NOMO-1 treated with dmso at 0.1 percent for 144 hours (cell line): ENCODE results near the gene MRPL36.
A peak's percentile ranks its signal among the peaks of the same experiment; 100 is the strongest.
"Not testable (repeated sequence)": the region's sequence is repeated elsewhere in the genome, so short reads cannot be mapped to it uniquely, and the experiment has no call there.

Experiments used
- DNase-seq: peaks from one replicate; lab custom pipeline; 2025; ENCODE audit not compliant: unreplicated experiment; lab: John Stamatoyannopoulos, UW

Gene MRPL36

DNA sequence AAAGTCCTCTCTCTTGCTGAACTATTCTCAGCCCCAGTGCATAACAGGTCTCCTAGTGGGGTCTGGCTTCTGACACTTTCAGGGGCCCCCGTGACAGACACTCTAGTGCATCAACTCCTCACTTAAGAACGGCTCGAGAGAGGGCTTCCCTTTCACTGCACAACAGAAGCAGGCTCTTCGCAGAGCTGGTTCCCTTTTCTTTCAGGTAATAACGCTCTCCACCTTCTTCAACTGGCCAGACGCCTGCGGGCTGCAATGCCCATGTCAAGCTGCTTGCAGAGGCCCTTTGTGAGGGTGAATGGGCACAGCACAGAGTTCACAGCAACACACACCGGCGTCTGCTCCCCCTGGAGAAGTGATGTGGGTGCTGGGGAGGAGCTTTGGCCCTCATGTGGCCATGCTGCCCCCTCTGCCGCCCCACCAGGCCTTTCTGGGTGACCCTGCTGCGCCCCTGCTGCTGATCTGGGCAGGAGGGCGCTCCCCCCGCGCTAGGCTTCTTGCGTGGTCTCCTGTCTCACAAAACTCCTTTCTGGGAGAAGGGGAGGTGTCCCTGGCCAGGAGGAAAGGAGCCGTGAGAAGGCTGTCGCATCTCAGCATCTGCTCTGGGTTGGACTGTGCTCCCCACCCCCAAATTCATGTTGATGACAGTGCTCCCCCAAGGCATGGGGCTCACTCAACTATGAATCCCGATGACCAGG lies 2.4 kb downstream of the MRPL36 start:
- DNase-seq, result no peak

DNA sequence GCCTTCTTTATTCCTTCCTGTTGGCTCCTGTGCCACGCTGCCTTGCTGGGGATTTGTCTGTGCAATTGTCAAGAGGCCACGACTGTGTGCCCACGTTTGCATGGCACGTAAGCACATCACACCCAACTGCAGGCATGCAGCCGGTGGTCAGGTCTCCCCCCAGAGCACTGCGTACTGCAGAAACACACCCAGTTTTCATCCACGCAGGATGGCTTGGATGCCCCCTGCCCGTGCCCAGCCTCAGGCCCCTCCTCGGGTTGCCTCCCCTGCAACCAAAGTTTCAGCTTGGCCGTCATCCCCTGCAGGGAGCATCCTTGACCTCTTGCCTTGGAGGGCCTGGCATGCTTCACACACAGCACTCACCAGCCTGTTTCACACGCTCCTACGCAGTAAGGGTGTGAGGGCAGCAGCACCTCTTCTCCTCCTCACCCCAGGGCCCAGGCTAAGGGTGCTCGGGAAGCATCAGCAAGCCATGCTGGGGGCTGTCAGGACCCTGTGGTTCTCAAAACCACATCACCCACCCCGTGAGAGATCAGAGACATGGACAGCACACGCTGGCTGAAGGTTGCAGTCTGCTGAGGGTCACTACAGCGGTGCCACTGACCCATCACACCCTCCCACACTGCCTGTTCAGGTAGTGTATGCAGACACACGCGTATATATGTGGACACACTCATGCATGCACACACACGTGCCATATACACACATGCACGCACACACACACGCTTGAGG lies 3.1 kb downstream of the MRPL36 start:
- DNase-seq, result no peak

DNA sequence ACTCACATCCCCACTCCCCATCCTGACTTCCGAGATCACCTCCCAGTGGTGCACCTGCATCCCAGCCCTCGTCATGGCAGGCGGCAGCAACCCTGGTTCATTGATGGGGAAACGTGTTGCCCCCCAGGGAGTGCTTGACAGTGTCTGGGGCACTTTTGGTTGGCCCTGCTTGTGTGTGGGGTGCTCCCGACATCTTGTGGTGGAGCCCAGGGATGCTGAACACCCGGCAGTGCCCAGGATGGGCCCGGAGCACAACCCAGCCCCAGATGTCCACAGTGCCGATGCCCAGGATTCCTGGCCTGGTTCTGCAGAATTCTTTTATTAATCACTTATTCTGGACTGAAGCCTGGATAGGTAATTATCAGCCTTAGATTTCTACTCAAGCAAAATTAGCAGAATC lies 3.7 kb downstream of the MRPL36 start:
- no peak for DNase-seq

DNA sequence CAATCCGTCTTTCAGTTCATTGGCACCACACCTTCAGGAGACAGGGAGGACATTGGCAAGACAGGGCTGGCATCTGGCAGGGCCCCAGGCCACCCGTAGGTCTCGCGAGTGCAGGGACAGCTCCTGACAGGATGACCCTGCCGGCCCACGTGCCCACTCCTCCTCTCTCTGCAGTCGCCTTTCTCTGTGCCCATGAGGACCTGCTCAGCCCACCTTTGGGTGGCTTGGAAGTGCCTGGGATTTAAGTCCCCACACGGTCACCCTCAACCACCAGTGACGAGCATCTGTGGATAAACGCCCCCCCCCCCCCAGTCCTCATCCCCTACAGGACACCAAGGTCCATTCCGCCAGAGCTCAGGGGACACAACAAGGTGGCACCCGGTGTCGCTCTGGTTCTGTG lies 4.1 kb downstream of the MRPL36 start:
- no peak for DNase-seq

DNA sequence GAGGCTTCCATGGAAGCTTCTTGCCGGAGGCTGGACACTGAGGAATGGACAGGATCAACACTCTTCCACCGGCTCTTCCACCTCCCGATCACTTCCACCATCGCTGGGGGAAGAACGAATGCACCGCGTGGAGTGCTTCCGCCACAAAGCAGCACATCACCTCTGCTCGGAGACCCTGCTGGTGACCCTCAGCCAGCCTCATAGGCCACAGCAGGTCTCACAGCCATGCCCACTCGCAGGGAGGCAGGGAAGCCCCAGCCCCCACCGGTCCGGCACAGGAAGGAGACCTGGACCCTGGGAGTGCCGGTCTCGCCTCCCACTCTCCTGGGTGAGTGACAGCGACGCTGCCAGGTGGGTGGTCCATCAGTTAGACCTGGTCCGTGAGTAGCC lies 4.7 kb downstream of the MRPL36 start:
- DNase-seq, result no peak

DNA sequence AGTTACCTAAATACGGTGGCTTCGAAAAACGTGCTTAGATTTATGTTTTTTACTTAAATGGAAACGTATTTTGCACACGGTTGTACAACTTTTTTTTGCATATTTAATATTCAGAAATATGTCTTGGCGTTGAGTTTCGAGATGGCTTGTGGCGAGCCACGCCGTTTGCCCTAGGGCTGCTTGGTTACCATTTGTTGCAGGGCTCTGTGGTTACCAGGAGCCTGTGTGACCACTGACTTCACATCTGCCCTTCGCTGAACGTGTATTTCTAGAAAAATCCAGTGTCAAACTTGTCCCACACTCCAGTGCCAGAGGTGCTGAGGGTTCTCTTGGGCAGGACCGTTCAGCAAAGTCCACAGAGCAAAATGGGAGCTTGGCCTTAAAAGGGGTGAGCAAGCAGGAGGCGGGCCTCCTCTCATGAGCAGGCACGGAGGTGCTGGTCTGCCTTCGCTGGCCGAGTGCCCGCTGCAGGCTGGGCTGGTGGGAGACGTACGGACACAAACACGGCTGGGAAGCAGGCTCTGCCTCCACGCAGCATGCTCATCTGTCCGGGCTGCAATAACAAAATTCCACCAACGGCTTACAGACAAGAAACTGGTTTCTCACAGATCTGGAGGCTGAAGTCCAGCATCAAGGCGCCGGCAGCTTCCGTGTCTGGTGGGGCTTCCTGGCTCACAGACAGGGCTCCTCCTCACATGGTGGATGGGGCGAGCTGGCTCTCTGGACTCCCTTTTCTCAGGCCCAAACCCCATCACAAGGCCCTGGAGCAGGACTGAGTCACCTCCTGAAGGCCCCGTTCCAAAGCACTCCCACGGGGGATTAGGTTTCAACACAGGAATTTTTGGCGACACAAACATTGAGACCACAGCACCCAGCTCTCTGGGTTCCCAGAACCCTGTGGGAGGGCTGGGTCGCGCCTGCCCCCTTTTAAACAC lies 5.4 kb downstream of the MRPL36 start:
- no peak for DNase-seq

DNA sequence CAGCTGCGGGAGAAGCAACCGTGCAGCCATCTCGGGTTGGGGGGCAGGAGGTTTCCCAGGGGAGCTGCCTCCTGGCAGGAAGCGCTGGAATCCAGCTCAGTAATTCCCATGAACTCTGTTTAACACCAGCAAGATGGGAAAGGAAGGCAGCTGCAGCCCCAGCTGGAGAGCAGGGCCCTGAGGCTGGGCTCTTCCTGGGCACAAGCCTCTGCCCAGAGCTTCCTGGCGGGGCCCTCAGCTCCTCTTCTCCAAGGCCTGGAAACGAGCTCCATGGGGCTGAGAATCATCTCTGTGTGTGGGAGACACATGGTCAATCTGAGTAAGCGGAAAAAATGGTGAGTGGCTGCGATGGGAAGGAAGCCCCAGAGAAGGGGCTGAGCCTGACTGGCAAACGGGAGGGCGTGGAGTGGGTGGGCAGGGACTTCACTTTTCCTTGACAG lies 6.3 kb downstream of the MRPL36 start:
- no peak for DNase-seq

DNA sequence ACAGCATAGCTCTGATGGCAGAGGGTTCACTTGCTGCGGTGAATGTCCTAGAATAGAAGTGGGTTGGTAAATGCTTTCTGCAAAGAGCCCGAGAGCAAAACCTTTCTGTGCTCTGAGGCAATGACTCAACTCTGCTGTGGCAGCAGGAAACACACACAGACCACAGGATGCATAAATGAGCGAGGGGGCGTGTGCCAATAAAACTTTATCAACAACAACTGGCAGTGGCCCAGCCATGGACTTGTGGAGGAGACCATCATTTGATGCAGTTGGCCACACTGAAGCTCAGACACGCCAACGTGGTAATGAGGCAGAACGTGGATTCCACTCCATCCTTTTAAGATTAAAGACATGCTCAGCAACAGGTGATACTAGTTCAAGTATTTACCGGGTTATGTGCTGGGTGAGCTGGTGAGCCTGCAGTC lies 6.8 kb downstream of the MRPL36 start:
- DNase-seq, result peak; percentile 52

DNA sequence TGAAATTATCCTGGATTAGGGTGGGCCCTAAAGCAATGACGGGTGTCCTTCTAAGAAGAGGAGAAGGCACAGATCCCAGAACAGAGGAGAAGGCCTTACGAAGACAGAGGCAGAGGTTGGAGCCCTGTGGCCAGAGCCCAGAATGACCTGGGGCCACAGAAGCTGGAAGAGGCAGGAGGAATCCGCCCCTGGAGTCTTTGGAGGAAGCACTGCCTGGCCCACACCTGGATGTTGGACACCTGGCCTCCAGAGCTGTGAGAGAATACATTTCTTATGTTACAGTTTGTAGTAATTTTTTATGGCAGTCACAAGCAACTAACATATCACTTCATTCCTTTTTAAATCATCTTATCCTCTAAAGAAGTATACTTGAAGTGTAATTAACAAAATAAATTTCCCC lies 8.5 kb downstream of the MRPL36 start:
- no peak for DNase-seq

DNA sequence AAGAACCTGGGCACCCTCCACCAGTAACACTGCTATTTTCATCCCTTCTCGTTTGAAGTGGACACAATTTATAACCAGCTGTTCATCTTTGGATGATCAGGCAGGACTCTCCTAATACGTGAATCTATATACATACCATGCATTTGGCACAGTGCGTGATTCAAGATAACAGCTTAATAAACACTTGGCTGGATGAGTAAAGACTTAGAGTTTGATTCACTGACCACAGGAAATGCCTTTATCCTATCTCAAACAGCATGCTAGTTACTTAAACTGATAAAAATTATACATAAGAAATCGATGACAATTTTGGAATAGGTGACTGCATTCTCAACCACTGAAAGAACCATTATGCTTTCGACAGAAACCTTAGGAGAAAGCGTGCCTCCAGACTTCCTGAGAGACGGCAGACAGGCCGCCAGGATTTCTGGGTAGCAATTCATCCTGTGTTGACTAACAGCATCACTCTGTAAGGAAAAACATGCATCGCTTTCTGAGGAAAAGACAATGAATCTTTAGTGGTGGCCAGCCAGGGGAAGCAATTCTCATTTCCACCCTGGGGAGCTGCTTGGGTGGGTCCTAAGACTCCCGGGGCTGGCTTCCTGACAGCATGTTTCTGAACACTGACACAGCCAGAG lies 9.7 kb downstream of the MRPL36 start:
- no peak for DNase-seq

DNA sequence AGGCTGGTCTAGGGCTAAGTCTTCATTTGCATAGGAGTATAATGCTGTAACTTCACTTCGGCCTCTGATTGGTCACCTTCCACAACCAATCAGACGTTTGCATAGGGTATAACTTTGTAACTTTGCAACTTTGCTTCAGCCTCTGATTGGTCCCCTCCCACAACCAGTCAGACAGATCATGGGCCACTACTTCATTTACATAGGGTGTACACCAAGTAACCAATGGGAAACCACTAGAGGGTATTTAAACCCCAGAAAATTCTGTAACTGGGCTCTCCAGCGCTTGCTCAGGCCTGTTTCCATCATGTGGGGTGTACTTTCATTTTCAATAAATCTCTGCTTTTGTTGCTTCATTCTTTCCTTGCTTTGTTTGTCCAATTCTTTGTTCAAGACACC lies 10.2 kb downstream of the MRPL36 start:
- DNase-seq, result not testable (repeated sequence)

DNA sequence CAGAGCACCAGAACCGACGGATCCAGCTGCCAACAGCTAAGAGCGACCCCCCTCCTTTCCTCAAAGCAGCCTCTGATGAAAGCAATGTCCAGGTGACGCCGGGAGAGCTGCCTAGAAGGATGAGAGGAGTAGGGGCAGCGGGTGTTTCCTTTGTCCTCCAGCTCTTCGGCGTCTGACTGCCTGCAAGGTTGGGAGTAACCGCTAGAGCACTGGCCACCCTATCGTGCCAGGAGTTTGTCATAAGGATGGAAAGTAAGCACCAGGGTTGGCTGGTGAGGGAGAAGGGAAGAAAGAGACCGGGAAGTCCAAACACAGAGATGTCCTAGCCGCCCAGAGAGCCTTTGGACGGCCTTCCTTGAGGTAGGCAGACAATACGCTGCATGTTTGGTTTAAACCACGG lies 10.8 kb downstream of the MRPL36 start:
- no peak for DNase-seq

DNA sequence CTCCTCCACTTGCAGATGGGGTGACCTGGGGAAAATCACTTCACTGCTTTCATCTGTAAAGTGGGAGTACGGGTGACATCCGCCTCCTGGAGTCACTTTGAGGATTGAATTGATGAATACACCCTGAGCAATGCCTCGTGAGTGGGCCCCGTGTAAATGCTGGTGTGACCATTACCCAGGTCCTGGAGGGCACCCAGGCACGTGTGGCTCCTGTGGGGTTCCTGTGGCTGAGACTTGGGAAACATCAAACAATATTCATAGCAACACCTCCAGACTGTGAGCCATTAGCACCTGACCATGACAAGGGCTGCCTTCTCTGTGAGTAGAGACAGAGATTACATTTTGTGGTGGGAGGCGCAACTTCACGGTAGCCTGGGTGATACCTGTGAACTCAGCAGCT lies 11.4 kb downstream of the MRPL36 start:
- DNase-seq, result no peak

DNA sequence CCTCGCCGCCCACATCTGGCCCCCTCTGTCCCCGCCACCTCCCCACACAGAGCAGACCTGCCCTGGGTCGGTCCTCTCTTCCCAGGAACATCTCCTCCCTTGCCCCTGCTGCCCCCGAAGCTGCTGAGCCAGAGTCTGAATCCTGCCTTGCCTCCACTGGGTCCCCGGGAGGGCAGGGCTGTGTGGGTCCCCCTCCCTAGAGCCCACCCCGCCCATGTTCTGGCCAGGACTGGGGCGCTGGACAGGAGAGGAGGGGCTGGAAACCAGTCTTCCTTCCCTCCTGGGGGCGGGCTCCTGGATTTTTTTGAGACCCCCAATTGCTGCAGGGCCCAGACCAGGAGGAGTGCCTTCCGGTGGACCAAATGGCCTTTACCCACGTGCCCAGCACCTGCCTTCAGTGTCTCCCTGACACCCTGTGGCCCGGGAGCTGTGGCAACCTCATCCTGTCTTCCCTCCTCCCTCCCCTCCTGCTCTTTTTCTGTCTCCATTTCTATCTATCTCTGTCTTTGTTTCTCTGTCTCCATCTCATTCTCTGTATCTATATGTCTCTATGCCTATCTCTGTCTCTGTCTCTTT lies 12.1 kb downstream of the MRPL36 start:
- no peak for DNase-seq

DNA sequence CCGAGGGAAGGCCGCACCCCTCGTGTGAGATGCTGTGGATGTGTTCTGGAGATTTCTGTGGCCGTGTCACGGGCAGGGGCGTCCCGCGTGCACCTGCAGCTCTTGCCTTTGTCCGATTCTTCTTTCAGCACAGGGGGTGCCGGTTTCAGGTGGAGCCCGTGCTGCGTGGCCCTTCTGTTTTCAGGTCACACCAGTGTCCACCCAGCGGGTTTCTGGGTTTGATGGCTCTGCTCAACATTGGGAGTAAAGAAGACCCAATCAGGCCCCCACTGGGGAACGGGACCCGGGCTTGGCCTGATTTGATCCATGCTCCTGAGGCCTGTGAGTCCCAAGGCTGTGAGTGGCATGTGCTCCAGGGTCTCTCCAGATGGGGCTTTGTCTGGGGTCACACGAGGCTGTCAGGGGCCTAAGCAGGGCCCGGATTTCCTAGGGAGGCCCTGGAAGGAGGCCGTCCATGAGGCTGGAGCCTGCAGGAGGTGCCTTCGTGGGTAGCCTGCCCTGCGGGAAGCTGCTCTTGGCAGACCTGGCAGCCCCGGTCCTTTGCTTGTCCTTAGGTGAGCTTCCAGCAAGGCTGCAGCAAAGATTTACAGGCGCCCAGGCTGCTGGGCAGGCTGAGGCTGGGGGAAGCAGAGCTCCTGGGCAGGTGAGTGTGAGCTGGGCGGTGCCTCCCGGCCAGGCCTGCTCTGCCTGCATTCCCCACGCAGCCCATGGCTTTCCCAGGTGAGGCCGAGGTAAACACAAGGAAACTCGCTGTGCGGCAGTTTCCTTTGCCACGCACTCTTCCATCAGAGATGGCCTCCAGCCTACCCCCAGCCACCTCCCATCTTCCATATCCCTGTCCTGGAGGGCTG lies 12.8 kb downstream of the MRPL36 start:
- DNase-seq, result no peak

DNA sequence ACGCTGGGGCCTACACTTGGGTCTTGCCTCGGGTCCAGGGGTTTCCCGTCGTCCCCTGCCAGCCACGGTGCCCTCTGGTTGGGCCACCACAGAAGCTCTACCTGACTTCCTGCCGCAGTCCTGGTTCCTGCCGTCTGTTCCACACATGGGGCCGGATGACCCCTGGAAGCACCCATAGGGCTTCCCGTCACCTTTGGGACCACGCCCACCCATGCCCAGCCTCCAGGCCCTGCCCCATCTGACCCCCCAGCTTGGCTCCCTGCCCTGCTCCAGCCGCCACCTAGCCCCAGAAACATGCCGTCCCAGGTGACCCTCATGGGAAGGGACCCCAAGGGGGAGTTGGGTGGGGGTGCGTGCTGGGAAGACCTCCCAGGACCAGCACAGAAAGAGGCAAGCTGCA lies 13.7 kb downstream of the MRPL36 start:
- no peak for DNase-seq

DNA sequence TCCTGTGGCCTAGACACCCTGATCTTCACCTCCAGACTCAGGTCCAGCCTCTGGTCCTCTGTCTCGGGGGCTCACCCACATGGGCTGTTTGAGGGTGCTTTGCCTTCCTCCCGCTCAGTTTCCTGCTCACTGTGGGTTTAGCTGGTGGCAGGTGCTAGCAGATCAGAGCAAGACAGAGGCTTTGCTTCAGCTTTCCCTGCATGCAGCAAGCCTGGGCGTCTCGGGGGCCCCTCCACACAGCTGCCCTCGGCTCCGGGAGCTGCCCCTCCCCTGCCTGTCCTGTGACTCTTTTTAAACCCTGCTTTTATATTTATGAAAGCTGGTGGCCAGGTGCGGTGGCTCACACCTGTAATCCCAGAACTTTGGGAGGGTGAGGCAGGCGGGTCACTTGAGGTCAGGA lies 14.6 kb downstream of the MRPL36 start:
- no peak for DNase-seq

DNA sequence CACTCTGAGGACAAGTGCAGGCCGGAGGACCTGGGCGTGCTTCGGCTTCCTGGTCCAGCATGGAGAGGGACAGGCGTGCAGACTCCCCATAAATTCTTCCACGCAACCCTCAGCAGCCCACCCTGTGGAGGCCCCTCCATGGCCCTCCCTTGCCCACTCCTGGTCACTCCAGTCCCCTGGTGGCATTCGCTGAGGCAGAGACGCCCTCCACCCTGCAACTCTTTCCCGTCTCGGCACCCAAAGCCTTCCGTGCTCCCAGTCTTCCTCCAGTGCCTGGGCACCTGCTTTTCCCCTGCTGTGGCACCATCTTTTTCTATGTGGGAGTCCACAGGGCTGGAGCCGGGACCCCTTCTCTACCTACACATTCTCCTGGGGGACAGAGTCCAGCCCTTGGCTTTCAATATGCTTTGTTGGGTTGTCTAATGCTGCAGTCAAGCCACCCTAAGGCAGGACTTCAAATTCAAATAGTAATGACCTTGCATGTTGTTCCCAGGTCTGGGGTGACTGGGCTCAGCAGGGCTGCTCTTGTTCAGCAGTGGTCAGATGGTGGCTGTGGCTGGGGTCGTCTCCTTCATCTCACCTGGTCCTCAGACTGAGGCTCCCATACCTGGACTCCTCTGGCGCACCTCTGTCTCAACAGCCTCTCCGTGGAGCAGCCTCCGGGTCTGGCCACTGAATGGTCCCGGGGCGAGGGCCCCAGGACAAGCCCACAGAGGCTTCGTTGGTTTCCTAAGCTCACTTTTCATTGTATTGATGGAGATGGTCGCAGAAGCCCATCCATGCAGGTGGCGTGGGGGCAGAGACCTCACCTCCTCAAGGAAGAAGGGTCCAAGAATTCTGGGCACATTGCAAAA lies 15.2 kb downstream of the MRPL36 start:
- DNase-seq, result no peak

DNA sequence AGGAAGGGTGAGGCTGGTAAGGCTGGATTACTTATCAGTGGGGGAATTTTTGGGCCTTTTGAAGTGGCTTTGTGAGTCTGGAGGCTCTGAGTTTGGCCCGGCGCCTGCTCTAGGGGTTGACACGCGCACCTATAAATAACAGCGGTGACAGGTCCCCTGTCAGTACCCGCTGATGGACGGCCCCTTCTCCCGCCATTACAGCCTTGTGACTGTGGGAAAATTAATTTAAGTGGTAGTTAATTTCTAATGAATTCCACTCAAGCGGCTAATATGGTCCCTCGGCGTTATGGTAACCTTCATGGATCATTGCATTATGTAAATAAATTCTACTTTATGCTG lies 16.5 kb downstream of the MRPL36 start:
- DNase-seq, result no peak
